GM19099 (cell line): Measurements from ENCODE around the gene ASIC1.

Source experiments
- POLR2A ChIP-seq: IDR thresholded peaks from 3 replicates; pipeline ENCODE4 v1.6.1; 2011; ENCODE audit warnings: low read depth; ENCODE audit not compliant: insufficient read length; ENCODE audit errors: extremely low read depth

The ASIC1 gene

GRCh38 chr12:50051101-50051806 lies 6.1 kb upstream of the ASIC1 start:
- TF ChIP-seq POLR2A = no peak

- TF ChIP-seq POLR2A = no peak
Measured at GRCh38 chr12:50052544-50052943, 4.9 kb upstream of the ASIC1 start.

- no peak for TF ChIP-seq POLR2A
Measured at GRCh38 chr12:50052964-50053363, 4.4 kb upstream of the ASIC1 start.

GRCh38 chr12:50053583-50053982 lies 3.8 kb upstream of the ASIC1 start:
- no peak for TF ChIP-seq POLR2A

- TF ChIP-seq POLR2A = no peak
Measured at GRCh38 chr12:50055831-50056638, 1.4 kb upstream of the ASIC1 start.

GRCh38 chr12:50056639-50056976 lies 788 bp upstream of the ASIC1 start:
- no peak for TF ChIP-seq POLR2A

- TF ChIP-seq POLR2A = no peak
Measured at GRCh38 chr12:50057896-50058670, 687 bp downstream of the ASIC1 start.

GRCh38 chr12:50058743-50059312 lies 1.4 kb downstream of the ASIC1 start:
- no peak for TF ChIP-seq POLR2A

- no peak for TF ChIP-seq POLR2A
Measured at GRCh38 chr12:50059440-50060119, 2.2 kb downstream of the ASIC1 start.

- no peak for TF ChIP-seq POLR2A
Measured at GRCh38 chr12:50060120-50060468, 2.7 kb downstream of the ASIC1 start.

- no peak for TF ChIP-seq POLR2A
Measured at GRCh38 chr12:50061171-50061570, 3.8 kb downstream of the ASIC1 start.

GRCh38 chr12:50061946-50062686 lies 4.7 kb downstream of the ASIC1 start:
- TF ChIP-seq POLR2A = no peak

GRCh38 chr12:50062728-50063460 lies 5.5 kb downstream of the ASIC1 start:
- TF ChIP-seq POLR2A = no peak
